Endothelial cell of umbilical vein (primary cell): Measurements from ENCODE around the gene LRCH1. TPM values are rescaled to one million over a fixed set of nuclear protein-coding genes. Genes with fewer than 3 reads are reported as not detected.

Source experiments
- BruUV-seq: library from RNA; stranded (reverse); fragments of 400-500 nt; replicated peaks from 2 replicates; lab custom pipeline; 2021; lab: Mats Ljungman, UMichigan
- CTCF ChIA-PET: fragments of 300-600, 350-600 bp; sonication (Branson Sonifier 250); formaldehyde crosslinking; loops from one replicate; lab custom pipeline; 2021; ENCODE audit warnings: antibody characterized with exemption, inconsistent platforms; lab: Charles Lee
- POLR2A ChIA-PET: fragments of 300-600, 350-600 bp; sonication (Branson Sonifier 250); formaldehyde crosslinking; loops from one replicate; lab custom pipeline; 2021; ENCODE audit warnings: antibody characterized with exemption, inconsistent platforms; lab: Charles Lee
- DNase-seq: peaks from one replicate; pipeline ENCODE4 v3.0.0-alpha.2; 2011; ENCODE audit warnings: low read depth, low spot score
- FAIRE-seq: peaks from 2 replicates; lab custom pipeline; 2011; peaks lifted over from hg19 to GRCh38; lab: Jason Lieb, UNC
- H2AFZ ChIP-seq: 2 replicates; pipeline ENCODE4 v1.6.0; 2012; ENCODE audit warnings: low read depth, low read length, control low read depth, inconsistent platforms
- H3K27ac ChIP-seq: 2 replicates; pipeline ENCODE4 v1.5.1; 2011; ENCODE audit warnings: low read depth, mild to moderate bottlenecking, control low read depth, low read length, moderate library complexity; ENCODE audit not compliant: insufficient read depth
- H3K27me3 ChIP-seq, 2 experiments: 2 replicates each; pipeline versions ENCODE4 v1.6.0 to v1.6.1; 2011; ENCODE audit warnings: low read length in 2 of 2, mixed read lengths in 1 of 2; ENCODE audit not compliant: control insufficient read depth in 2 of 2, insufficient read depth in 2 of 2
- H3K36me3 ChIP-seq, 2 experiments: 2 replicates in 1 of 2; 3 replicates in 1 of 2; pipeline ENCODE4 v1.5.1; 2011; ENCODE audit warnings: low read length in 2 of 2, mild to moderate bottlenecking in 1 of 2, moderate library complexity in 1 of 2; ENCODE audit not compliant: control insufficient read depth in 2 of 2, insufficient read depth in 2 of 2; ENCODE audit errors: extremely low read depth in 1 of 2
- H3K4me1 ChIP-seq: 3 replicates; pipeline ENCODE4 v1.5.1; 2011; ENCODE audit warnings: mild to moderate bottlenecking, low read length; ENCODE audit not compliant: control insufficient read depth, insufficient read depth; ENCODE audit errors: extremely low read depth
- H3K4me2 ChIP-seq: 2 replicates; pipeline ENCODE4 v1.6.1; 2011; ENCODE audit warnings: low read length, control low read depth, mixed read lengths; ENCODE audit not compliant: insufficient read depth
- H3K4me3 ChIP-seq, 3 experiments: fragments of 200-600 bp in 1 of 3; sonication (generic), shearing (Covaris generic) in 1 of 3; replicated peaks in 1 of 3; 2 replicates each; pipeline ENCODE4 v1.5.1; 2011 to 2016; ENCODE audit warnings: control low read depth in 3 of 3, low read length in 3 of 3, mild to moderate bottlenecking in 2 of 3, inconsistent platforms in 1 of 3, low read depth in 1 of 3, moderate library complexity in 1 of 3; ENCODE audit not compliant: insufficient read depth in 1 of 3
- H3K79me2 ChIP-seq: 2 replicates; pipeline ENCODE4 v1.6.0; 2012; ENCODE audit warnings: low read length, inconsistent platforms; ENCODE audit not compliant: control insufficient read depth, insufficient read depth
- H3K9ac ChIP-seq: replicated peaks from 2 replicates; pipeline ENCODE3; 2011; ENCODE audit warnings: low read length, control low read depth; ENCODE audit not compliant: insufficient read depth; ENCODE audit errors: extremely low read depth
- H3K9me1 ChIP-seq: replicated peaks from 3 replicates; pipeline ENCODE4 v1.6.0; 2011; ENCODE audit warnings: mild to moderate bottlenecking, low read length; ENCODE audit not compliant: control insufficient read depth, insufficient read depth; ENCODE audit errors: extremely low read depth
- H3K9me3 ChIP-seq: replicated peaks from 2 replicates; pipeline ENCODE4 v1.5.1; 2012; ENCODE audit warnings: low read length, inconsistent platforms; ENCODE audit not compliant: control insufficient read depth, insufficient read depth
- H4K20me1 ChIP-seq: replicated peaks from 2 replicates; pipeline ENCODE3; 2011; ENCODE audit warnings: mild to moderate bottlenecking, low read length; ENCODE audit not compliant: control insufficient read depth, insufficient read depth; ENCODE audit errors: extremely low read depth
- CTCF ChIP-seq, 2 donors: IDR thresholded peaks; 1 replicate in 1 of 2; 2 replicates in 1 of 2; pipeline ENCODE4 v1.5.1; 2011; ENCODE audit warnings: low read length in 2 of 2, mild to moderate bottlenecking in 2 of 2, moderate library complexity in 2 of 2, control low read depth in 1 of 2, inconsistent platforms in 1 of 2, low read depth in 1 of 2; ENCODE audit not compliant: insufficient read depth in 1 of 2; ENCODE audit errors: extremely low read depth in 1 of 2
- EZH2 ChIP-seq: IDR thresholded peaks from 2 replicates; pipeline ENCODE4 v1.6.1; 2012; ENCODE audit warnings: borderline replicate concordance, low read depth, mild to moderate bottlenecking, moderate library complexity, low read length, inconsistent platforms; ENCODE audit not compliant: severe bottlenecking
- FOS ChIP-seq: IDR thresholded peaks from 2 replicates; pipeline ENCODE4 v1.6.1; 2011; ENCODE audit warnings: mild to moderate bottlenecking, low read length, moderate library complexity, borderline replicate concordance; ENCODE audit not compliant: insufficient read depth
- GATA2 ChIP-seq: IDR thresholded peaks from 2 replicates; pipeline ENCODE4 v1.7.0; 2011; ENCODE audit warnings: low read depth, mild to moderate bottlenecking, moderate library complexity, mixed read lengths, low read length; ENCODE audit not compliant: insufficient read length, insufficient read depth
- JUN ChIP-seq: IDR thresholded peaks from 2 replicates; pipeline ENCODE4 v1.6.1; 2011; ENCODE audit warnings: borderline replicate concordance, low read depth; ENCODE audit not compliant: insufficient read length, insufficient read depth
- MAX ChIP-seq: IDR thresholded peaks from 2 replicates; pipeline ENCODE4 v1.6.1; 2011; ENCODE audit not compliant: insufficient read depth, insufficient read length
- MYC ChIP-seq: IDR thresholded peaks from one replicate; pipeline ENCODE4 v1.6.1; 2011; ENCODE audit warnings: mild to moderate bottlenecking, low read depth, low read length
- POLR2A ChIP-seq: IDR thresholded peaks from 2 replicates; pipeline ENCODE4 v1.6.1; 2012; ENCODE audit warnings: low read depth, mild to moderate bottlenecking, control low read depth, low read length
- POLR2AphosphoS5 ChIP-seq: IDR thresholded peaks from 2 replicates; pipeline ENCODE4 v1.6.1; 2012; ENCODE audit warnings: low read depth, mild to moderate bottlenecking, control low read depth, low read length, moderate library complexity; ENCODE audit not compliant: insufficient read depth
- dilution Hi-C: fragments of 300-500 bp; cut with MboI; formaldehyde crosslinking; loops from one replicate; pipeline ENCODE4 v1.15.0; 2019; ENCODE audit warnings: low sequenced_read_pairs; ENCODE audit not compliant: extremely low pct_ligation_motif_present
- intact Hi-C: fragments of 100-400 bp; cut with micrococcal nuclease; formaldehyde crosslinking; loops from one replicate; pipeline ENCODE4 v1.10.0; 2022
- polyA plus RNA-seq, 4 experiments: library from polyadenylated mRNA; depleted of rRNA in 3 of 4; stranded (reverse) in 3 of 4; unstranded in 1 of 4; fragments of >200 nt; gene quantifications; 2 replicates each; pipeline versions ENCODE4 v1.2.1 to v1.2.3, GENCODE V29; 2011 to 2012; ENCODE audit warnings: missing spikeins in 1 of 4
- total RNA-seq: library from RNA; stranded (reverse); gene quantifications from 2 replicates; pipeline ENCODE4 v1.2.3, GENCODE V29; 2021

LRCH1 gene
- total and polyA plus RNA-seq, 2 donors (not counting 3 experiments of a cell fraction or from before 2014, with no cell fraction given): 5.4 to 16.5 TPM

- no peak overlapping the region for H3K4me3 ChIP-seq
- H3K36me3 ChIP-seq: no peaks in the 10 kb centered on the region
- no peaks in the 10 kb centered on the region for H3K9me1 ChIP-seq
- no peak overlapping the region for H2AFZ ChIP-seq
- no peaks in the 10 kb centered on the region for H3K4me1 ChIP-seq
- peaks cover 22% of the 10 kb centered on the region for H3K79me2 ChIP-seq
- H4K20me1 ChIP-seq: peaks cover 3% of the 10 kb centered on the region
- CTCF ChIA-PET: interaction anchor here (1.4 kb wide), 1 partner anchor 31 kb away, joined by 3 read pairs; no protein-coding TSS in a partner anchor
- H3K4me2 ChIP-seq: no peak overlapping the region
- no peak overlapping the region for H3K27ac ChIP-seq
- intact Hi-C loops: no loop called here
- no peaks in the 10 kb centered on the region for H3K27me3 ChIP-seq
- POLR2A ChIA-PET: no interaction called here
- TF ChIP-seq POLR2AphosphoS5 (no peak), FOS (no peak), MAX (no peak), EZH2 (no peak), POLR2A (no peak), CTCF (IDR thresholded peaks at IDR 0.05; ENCODE audit: extremely low read depth in 1 of 2, insufficient read depth in 1 of 2, low read depth in 1 of 2, low read length in 2 of 2) (no peak), JUN (no peak), MYC (no peak), GATA2 (no peak)
- H3K9me3 ChIP-seq: no peaks in the 10 kb centered on the region
- no peak overlapping the region for H3K9ac ChIP-seq
- BruUV-seq: no TSS peak
- dilution Hi-C loops: no loop called here
- no peak for DNase-seq
- no peak for FAIRE-seq
Observed at GRCh38 chr13:46580362-46580839, 27.4 kb downstream of the LRCH1 start.
